ENCODE measurements around the gene SLIT3. TPM values are rescaled to one million over a fixed set of nuclear protein-coding genes. Genes with fewer than 3 reads are reported as not detected.

The SLIT3 gene
- total RNA-seq, 1 experiment from 2014 or later, result 0.10 TPM

DNA sequence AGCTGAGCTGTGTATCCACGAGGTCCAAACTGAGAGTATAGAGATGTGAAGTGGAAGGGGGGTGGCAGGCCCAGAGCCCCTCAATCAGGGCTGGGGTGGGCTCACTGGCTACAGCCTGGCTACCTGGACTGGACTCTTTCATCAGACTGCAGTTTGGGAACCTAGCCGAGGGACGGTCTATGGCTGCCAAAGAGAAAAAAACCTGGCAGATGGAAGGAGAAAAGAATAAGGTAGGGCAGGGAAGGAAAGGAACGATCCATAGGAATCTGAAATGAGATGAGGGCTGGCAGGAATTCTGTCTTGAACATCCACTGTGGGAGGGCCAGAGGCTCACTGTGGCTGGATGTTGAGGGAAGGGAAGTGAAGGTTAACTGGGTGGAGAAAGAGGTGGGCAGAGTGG is 497.4 kb downstream of the SLIT3 start:
- Histone ChIP-seq H2AFZ (ENCODE audit: low read depth, low read length, poor library complexity, severe bottlenecking) (no peak overlapping the region), H3K4me1 (ENCODE audit: control insufficient read depth in 1 of 2, insufficient read depth in 2 of 2, low read length in 2 of 2) (no peaks in the 10 kb centered on the region), H3K9ac (ENCODE audit: low read length) (no peak overlapping the region), H3K9me3 (ENCODE audit: control insufficient read depth in 1 of 2, insufficient read depth in 1 of 2, low read depth in 1 of 2, low read length in 2 of 2) (no peaks in the 10 kb centered on the region), H3K36me3 (ENCODE audit: control insufficient read depth in 1 of 2, insufficient read depth in 2 of 2, low read length in 2 of 2) (no peaks in the 10 kb centered on the region), H3K79me2 (ENCODE audit: insufficient read depth, low read length) (no peaks in the 10 kb centered on the region), H3K4me2 (ENCODE audit: low read length) (no peak overlapping the region), H3K27ac (ENCODE audit: low read depth, low read length) (no peak overlapping the region), H3K9me2 (ENCODE audit: insufficient read depth) (no peaks in the 10 kb centered on the region), H3K4me3 (replicated peaks in 1 of 2; ENCODE audit: low read depth in 1 of 2, low read length in 2 of 2) (no peak overlapping the region), H4K20me1 (ENCODE audit: insufficient read depth) (no peaks in the 10 kb centered on the region), H3K27me3 (ENCODE audit: insufficient read depth, low read length) (peaks cover 88% of the 10 kb centered on the region)
- TF ChIP-seq CEBPB (IDR thresholded peaks at IDR 0.05; ENCODE audit: low read depth) (no peak), ZNF274 (IDR thresholded peaks at IDR 0.05; ENCODE audit: low read depth, low read length) (no peak), ZFX (IDR thresholded peaks at IDR 0.05) (no peak), SRF (IDR thresholded peaks at IDR 0.05; ENCODE audit: low read depth) (no peak)
- CTCF ChIA-PET, result no interaction called here
- RAD21 ChIA-PET (ENCODE audit: low non-redundant PET in 1 of 2, low total read pairs in 2 of 2, uncharacterized antibody in 2 of 2, unreplicated experiment in 2 of 2), result no interaction called here
- POLR2A ChIA-PET, result no interaction called here
- intact Hi-C loops (cut with micrococcal nuclease), result no loop called here
- no peak for ATAC-seq
- BruUV-seq (replicated peaks), result no TSS peak
- DNase-seq (ENCODE audit: low read depth, low spot score), result no peak

DNA sequence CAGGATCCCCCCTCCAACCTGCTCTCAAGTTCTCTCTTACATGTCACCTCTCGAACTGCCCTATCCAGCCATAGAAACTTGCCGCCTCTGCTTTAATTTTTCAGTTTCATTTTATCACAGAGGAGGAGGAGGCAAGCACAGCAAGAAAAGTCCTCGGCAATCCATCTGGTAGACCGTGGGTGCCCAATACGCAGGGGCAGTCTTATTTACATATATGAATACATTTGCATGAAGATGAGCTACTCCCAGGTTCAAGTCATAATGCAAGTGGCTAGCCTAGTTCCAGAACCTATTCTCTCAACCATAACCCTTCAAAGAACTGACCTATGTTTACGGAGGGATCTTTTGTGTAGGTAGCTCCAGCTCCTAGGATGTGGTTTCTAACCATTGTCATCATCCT is 498.6 kb downstream of the SLIT3 start:
- no TSS peak for BruUV-seq (replicated peaks)
- intact Hi-C loops (cut with micrococcal nuclease), result no loop called here
- no peak for ATAC-seq
- H3K4me3 ChIP-seq (replicated peaks in 1 of 2; ENCODE audit: low read depth in 1 of 2, low read length in 2 of 2), result no peak overlapping the region
- H3K9me2 ChIP-seq (ENCODE audit: insufficient read depth), result no peaks in the 10 kb centered on the region
- H3K79me2 ChIP-seq (ENCODE audit: insufficient read depth, low read length), result no peaks in the 10 kb centered on the region
- TF ChIP-seq, protein P1, sequence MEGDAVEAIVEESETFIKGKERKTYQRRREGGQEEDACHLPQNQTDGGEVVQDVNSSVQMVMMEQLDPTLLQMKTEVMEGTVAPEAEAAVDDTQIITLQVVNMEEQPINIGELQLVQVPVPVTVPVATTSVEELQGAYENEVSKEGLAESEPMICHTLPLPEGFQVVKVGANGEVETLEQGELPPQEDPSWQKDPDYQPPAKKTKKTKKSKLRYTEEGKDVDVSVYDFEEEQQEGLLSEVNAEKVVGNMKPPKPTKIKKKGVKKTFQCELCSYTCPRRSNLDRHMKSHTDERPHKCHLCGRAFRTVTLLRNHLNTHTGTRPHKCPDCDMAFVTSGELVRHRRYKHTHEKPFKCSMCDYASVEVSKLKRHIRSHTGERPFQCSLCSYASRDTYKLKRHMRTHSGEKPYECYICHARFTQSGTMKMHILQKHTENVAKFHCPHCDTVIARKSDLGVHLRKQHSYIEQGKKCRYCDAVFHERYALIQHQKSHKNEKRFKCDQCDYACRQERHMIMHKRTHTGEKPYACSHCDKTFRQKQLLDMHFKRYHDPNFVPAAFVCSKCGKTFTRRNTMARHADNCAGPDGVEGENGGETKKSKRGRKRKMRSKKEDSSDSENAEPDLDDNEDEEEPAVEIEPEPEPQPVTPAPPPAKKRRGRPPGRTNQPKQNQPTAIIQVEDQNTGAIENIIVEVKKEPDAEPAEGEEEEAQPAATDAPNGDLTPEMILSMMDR (IDR thresholded peaks at IDR 0.05 in 2 of 3, conservative IDR thresholded peaks at IDR 0.05 in 1 of 3; ENCODE audit: borderline replicate concordance in 1 of 3, insufficient read depth in 1 of 3, low read depth in 2 of 3, low read length in 2 of 3), result no peak
- TF ChIP-seq RAD21 (IDR thresholded peaks at IDR 0.05; ENCODE audit: low read depth), result no peak
- TF ChIP-seq POLR2AphosphoS5 (IDR thresholded peaks at IDR 0.05; ENCODE audit: low read depth, low read length), result no peak
- TF ChIP-seq TCF7L2 (IDR thresholded peaks at IDR 0.05; ENCODE audit: borderline replicate concordance, extremely low read depth, insufficient read depth, insufficient read length), result no peak
- TF ChIP-seq SIN3A (IDR thresholded peaks at IDR 0.05; ENCODE audit: low read depth), result no peak
- TF ChIP-seq SP1 (IDR thresholded peaks at IDR 0.05; ENCODE audit: low read depth), result no peak
- no peak for TF ChIP-seq ZNF274 (IDR thresholded peaks at IDR 0.05; ENCODE audit: low read depth, low read length)
- TF ChIP-seq, protein P2, sequence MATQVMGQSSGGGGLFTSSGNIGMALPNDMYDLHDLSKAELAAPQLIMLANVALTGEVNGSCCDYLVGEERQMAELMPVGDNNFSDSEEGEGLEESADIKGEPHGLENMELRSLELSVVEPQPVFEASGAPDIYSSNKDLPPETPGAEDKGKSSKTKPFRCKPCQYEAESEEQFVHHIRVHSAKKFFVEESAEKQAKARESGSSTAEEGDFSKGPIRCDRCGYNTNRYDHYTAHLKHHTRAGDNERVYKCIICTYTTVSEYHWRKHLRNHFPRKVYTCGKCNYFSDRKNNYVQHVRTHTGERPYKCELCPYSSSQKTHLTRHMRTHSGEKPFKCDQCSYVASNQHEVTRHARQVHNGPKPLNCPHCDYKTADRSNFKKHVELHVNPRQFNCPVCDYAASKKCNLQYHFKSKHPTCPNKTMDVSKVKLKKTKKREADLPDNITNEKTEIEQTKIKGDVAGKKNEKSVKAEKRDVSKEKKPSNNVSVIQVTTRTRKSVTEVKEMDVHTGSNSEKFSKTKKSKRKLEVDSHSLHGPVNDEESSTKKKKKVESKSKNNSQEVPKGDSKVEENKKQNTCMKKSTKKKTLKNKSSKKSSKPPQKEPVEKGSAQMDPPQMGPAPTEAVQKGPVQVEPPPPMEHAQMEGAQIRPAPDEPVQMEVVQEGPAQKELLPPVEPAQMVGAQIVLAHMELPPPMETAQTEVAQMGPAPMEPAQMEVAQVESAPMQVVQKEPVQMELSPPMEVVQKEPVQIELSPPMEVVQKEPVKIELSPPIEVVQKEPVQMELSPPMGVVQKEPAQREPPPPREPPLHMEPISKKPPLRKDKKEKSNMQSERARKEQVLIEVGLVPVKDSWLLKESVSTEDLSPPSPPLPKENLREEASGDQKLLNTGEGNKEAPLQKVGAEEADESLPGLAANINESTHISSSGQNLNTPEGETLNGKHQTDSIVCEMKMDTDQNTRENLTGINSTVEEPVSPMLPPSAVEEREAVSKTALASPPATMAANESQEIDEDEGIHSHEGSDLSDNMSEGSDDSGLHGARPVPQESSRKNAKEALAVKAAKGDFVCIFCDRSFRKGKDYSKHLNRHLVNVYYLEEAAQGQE (IDR thresholded peaks at IDR 0.05; ENCODE audit: low read depth), result no peak
- no peaks in the 10 kb centered on the region for H4K20me1 ChIP-seq (ENCODE audit: insufficient read depth)
- H3K9me3 ChIP-seq (ENCODE audit: control insufficient read depth in 1 of 2, insufficient read depth in 1 of 2, low read depth in 1 of 2, low read length in 2 of 2), result no peaks in the 10 kb centered on the region
- no peaks in the 10 kb centered on the region for H3K4me1 ChIP-seq (ENCODE audit: control insufficient read depth in 1 of 2, insufficient read depth in 2 of 2, low read length in 2 of 2)
- H3K4me2 ChIP-seq (ENCODE audit: low read length), result no peak overlapping the region
- H2AFZ ChIP-seq (ENCODE audit: low read depth, low read length, poor library complexity, severe bottlenecking), result no peak overlapping the region
- no peaks in the 10 kb centered on the region for H3K36me3 ChIP-seq (ENCODE audit: control insufficient read depth in 1 of 2, insufficient read depth in 2 of 2, low read length in 2 of 2)
- ChIA-PET POLR2A (no interaction called here), RAD21 (ENCODE audit: low non-redundant PET in 1 of 2, low total read pairs in 2 of 2, uncharacterized antibody in 2 of 2, unreplicated experiment in 2 of 2) (no interaction called here), CTCF (no interaction called here)
- peaks cover 88% of the 10 kb centered on the region for H3K27me3 ChIP-seq (ENCODE audit: insufficient read depth, low read length)
- DNase-seq (ENCODE audit: low read depth, low spot score), result no peak
- H3K9ac ChIP-seq (ENCODE audit: low read length), result no peak overlapping the region
- H3K27ac ChIP-seq (ENCODE audit: low read depth, low read length), result no peak overlapping the region

Data from HCT116 (cell line).